ENCODE measurements around the gene KRAS. TPM values are rescaled to one million over a fixed set of nuclear protein-coding genes. Genes with fewer than 3 reads are reported as not detected.

Gene KRAS
- polyA plus RNA-seq, 4 donors: 33.8 to 45.6 (median 42.5) TPM

DNA sequence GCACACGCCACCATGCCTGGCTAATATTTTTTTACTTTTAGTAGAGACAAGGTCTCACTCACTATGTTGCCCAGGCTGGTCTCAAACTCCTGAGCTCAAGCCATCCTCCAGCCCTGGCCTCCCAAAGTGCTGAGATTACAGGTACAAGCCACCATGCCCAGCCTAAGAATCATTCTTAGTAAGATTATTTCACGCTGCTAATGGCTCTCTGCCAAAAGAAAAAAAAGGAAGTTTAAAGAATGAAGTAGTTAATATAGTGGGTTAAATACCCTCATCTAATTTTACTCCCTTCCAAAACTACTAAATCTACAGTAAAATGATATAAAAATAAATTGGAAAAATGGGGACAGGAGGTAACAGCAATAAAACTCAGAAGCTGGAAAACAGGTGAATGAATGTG, 53.1 kb downstream of the KRAS start:
- no peak for DNase-seq (ENCODE audit: low read depth in 4 of 4, low spot score in 3 of 4)

- peak; percentile 86 to 94 (median 92) for DNase-seq (ENCODE audit: low read depth in 4 of 4, low spot score in 3 of 4)
These were observed 55.4 kb downstream of the KRAS start, which contains the start of the genes DNAI7 and ETFRF1 for GRCh38 chr12:25195056-25195971. Gene DNAI7 (minus strand): TSS chr12:25195160. CDS start chr12:25195078, 82 bp downstream. Gene ETFRF1 (plus strand): TSS chr12:25195237. CDS start chr12:25203957, 8,720 bp downstream.

- peak in 1 of 4 donors; percentile 14 for DNase-seq (ENCODE audit: low read depth in 4 of 4, low spot score in 3 of 4)
These were observed 56.0 kb downstream of the KRAS start for GRCh38 chr12:25194722-25195055.

GRCh38 chr12:25194214-25194613, 56.5 kb downstream of the KRAS start:
- DNase-seq (ENCODE audit: low read depth in 4 of 4, low spot score in 3 of 4): peak in 3 of 4 donors; percentile 10 to 26 (median 12)

DNA sequence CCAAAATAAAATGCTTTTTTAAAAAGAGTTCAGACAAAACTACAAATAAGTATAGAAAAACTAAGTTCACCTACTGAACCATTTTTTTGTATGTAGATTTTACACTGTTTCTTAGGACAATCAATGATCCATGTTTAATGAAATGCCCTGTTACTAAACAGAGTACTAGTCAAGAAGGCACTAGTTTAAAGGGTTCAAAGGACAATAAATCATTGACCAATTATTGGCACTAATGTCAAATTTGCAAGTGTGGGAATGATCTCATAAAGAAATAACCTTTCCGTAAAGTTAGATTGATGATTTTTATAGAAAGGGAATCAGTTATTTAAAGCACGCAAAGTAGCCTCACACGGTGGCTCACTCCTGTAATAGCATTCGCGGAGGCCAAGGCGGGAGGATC, 59.9 kb downstream of the KRAS start:
- DNase-seq (ENCODE audit: low read depth in 4 of 4, low spot score in 3 of 4): no peak

DNA sequence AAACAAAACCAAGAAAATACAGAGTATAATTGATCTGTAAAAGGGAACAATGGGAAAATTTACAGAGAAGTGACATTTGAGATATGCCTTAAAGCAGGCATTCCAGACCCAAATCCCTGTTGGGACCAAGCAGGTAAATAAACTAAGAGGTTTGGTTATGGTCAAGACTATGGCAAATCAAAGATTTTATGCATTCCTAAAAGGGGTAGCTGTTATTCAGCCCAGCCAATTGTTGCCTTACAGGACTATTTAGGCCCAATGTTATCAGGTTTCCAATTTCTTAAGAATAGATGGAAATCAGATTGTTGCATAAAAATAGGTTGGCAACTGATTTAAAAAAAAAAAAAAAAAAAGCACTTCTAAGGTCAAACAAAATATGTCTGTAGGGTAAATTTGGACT, 61.1 kb downstream of the KRAS start:
- no peak for DNase-seq (ENCODE audit: low read depth in 4 of 4, low spot score in 3 of 4)

DNA sequence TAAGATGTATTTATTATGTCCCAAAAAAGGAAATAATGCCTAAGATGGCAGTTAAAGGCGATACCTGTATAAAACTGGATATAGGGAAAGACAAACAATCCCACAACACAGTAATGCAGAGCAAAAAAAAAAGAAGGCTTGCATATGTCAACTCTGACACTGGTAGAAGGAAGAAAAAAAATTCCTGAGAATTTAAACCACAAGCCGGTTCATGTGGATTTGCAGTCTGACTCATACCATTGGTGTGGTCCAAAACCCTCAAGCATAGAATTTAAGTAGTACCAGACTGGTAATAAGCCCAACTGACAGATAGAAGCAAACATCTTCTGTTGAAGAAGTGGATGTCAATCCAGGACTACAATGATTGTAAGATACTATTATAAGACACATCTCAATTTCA, 62.9 kb downstream of the KRAS start:
- no peak for DNase-seq (ENCODE audit: low read depth in 4 of 4, low spot score in 3 of 4)

- DNase-seq (ENCODE audit: low read depth in 4 of 4, low spot score in 3 of 4): no peak
These were observed 63.8 kb downstream of the KRAS start for GRCh38 chr12:25186788-25187402.

DNA sequence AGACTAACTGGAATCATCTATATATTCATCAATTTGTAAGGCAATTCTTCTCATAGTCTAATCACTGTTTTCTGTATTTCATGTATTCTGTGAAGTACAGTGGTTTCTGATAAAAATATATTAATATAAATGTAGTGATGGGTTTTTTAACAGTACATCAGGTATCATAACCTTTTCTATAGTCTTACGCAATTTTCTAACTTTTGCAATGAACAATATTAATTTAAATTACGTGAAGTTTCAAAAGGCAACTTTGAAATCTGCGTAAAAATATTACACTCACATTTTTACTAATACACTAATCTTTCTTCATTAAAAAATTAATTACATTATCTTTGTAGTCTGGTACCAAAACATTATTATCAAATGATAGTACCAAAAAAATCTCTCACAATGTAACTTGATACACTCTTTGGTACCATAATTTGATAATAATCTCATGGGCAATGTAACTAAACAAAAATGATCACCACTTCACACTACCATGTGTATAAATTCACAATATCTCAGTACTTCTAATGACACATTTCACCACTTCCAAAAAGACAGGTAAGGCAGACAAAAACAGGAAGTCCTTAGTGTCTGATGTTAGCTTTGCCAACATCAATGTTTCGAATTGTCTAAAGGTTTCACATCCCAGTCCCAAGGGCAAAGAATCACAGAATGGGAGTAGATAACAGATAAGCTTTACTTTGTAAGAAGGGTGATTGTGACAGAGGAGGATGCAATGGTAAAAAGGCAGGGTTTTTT, 64.5 kb downstream of the KRAS start:
- DNase-seq (ENCODE audit: low read depth in 4 of 4, low spot score in 3 of 4): no peak

DNA sequence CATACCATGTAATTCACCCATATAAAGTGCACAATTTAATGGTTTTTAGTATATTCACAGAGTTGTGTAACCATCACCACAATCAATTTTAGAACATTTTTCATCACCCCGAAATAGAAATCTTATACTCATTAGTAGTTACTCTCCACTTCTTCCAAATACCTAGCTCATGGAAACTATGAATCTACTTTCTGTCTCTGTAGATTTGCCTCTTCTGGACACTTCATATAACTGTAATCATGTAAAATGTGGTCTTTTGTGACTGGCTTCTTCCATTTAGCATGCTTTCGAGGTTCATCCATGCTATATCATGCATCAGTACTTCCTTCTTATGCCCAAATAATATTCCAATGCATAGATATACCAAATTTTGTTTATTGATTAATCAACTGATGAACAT, 66.6 kb downstream of the KRAS start:
- no peak for DNase-seq (ENCODE audit: low read depth in 4 of 4, low spot score in 3 of 4)

DNA sequence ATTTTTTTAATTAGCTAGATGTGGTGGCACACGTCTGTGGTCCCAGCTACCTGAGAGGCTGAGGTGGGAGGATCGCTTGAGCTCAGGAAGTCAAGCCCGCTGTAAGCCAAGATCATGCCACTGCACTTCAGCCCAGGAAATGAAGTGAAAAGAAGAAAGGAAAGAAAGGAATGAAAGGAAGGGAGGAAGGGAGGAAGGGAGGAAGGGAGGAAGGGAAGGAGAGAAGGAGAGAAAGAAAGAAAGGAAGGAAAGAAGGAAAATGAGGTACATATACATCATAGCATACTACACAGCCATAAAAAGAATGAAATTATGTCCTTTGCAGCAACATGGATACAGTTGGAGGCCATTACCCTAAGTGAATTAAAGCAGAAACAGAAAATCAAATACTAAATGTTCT, 68.0 kb downstream of the KRAS start:
- no peak for DNase-seq (ENCODE audit: low read depth in 4 of 4, low spot score in 3 of 4)

DNA sequence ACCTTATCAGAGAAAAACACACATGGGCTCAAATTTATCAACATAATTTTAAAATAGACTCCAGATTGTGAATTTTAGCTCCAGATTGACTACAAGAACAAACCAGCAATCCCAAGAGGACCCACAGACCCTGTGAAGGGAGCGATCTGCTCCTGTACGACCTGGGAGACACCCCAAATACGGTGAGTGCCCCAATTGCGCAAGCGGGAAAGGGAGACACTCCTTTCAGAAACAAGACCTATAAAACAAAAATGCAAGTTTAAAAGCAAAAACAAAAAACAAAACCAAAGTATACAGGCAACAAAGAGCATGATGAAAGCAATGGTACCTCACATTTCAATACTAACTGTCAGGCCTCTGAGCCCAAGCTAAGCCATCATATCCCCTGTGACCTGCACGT, 87.9 kb downstream of the KRAS start:
- no peak for DNase-seq (ENCODE audit: low read depth in 4 of 4, low spot score in 3 of 4)

- DNase-seq (ENCODE audit: low read depth in 4 of 4, low spot score in 3 of 4): no peak
These were observed 94.7 kb downstream of the KRAS start for GRCh38 chr12:25156061-25156460.

DNA sequence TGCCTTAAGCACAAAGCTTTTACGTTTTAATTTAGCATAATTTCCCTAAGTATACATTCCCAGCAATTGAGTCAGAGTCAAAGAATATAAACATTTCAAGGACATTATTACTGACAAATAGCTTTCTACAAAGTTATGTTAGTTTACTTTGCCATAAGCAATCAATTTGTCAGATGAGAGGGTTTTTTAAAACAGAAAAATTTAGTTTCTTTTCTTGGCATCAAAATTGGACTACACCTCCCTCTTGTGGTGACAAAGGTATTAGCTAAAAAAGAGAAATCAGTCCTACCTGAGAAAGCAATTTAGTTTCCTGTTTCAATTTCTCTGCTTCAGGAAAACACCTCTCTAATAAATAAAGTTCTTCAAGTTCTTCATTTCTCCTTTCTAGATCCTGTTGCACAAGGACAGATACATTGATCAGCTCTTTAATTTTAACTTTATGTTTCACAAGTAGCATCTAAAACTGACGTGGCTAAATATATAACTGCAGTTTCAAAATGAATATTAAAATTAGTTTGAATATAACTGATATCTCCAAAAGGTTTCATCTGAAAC, 95.6 kb downstream of the KRAS start:
- DNase-seq (ENCODE audit: low read depth in 4 of 4, low spot score in 3 of 4): peak in 2 of 4 donors; percentile 1 to 6

Other genes starting within 250 kb of the KRAS start
- gene DNAI7, start 55.8 kb downstream of the KRAS start, polyA plus RNA-seq (ENCODE audit: insufficient read length in 4 of 4): 1 to 10 TPM; 1.8 to 8.4 (median 6.0) TPM
- gene ETFRF1, start 55.7 kb downstream of the KRAS start, polyA plus RNA-seq (ENCODE audit: insufficient read length in 4 of 4): 10 to 100 TPM; 33.0 to 64.1 (median 42.0) TPM

Data from left renal pelvis (tissue), 4 donors.